Mesendoderm (in vitro differentiated cells): ENCODE data around the gene KRT14.
"Not testable (repeated sequence)": the region's sequence is repeated elsewhere in the genome, so short reads cannot be mapped to it uniquely, and the experiment has no call there.

Experiments
- DNase-seq: peaks from one replicate; pipeline ENCODE4 v3.0.0; 2013
- H2AK5ac ChIP-seq: 2 replicates; pipeline ENCODE4 v1.6.1; 2013; ENCODE audit warnings: low read length, inconsistent platforms
- H2BK120ac ChIP-seq: 2 replicates; pipeline ENCODE4 v1.6.1; 2013; ENCODE audit warnings: low read depth, mild to moderate bottlenecking, low read length, moderate library complexity, mixed read lengths
- H2BK15ac ChIP-seq: replicated peaks from 2 replicates; pipeline ENCODE4 v1.6.1; 2013; ENCODE audit warnings: low read depth, mild to moderate bottlenecking, moderate library complexity
- H2BK5ac ChIP-seq: 2 replicates; pipeline ENCODE4 v1.6.1; 2013; ENCODE audit warnings: low read length, inconsistent platforms
- H3K18ac ChIP-seq: 2 replicates; pipeline ENCODE4 v1.6.1; 2013; ENCODE audit warnings: mild to moderate bottlenecking, low read length, mixed read lengths
- H3K23ac ChIP-seq: one replicate; pipeline ENCODE4 v1.6.1; 2013; ENCODE audit warnings: low read length
- H3K27ac ChIP-seq: 2 replicates; pipeline ENCODE4 v1.5.1; 2013; ENCODE audit warnings: low read depth, mild to moderate bottlenecking, inconsistent platforms, low read length, moderate library complexity
- H3K27me3 ChIP-seq: 2 replicates; pipeline ENCODE4 v1.6.1; 2013; ENCODE audit warnings: low read length, control low read depth, mild to moderate bottlenecking, inconsistent platforms; ENCODE audit not compliant: insufficient read depth, poor library complexity
- H3K36me3 ChIP-seq: 2 replicates; pipeline ENCODE4 v1.6.1; 2013; ENCODE audit warnings: low read length, inconsistent platforms; ENCODE audit not compliant: control insufficient read depth, insufficient read depth
- H3K4ac ChIP-seq: one replicate; pipeline ENCODE4 v1.6.1; 2013; ENCODE audit warnings: low read depth, mild to moderate bottlenecking, low read length, moderate library complexity
- H3K4me1 ChIP-seq: 2 replicates; pipeline ENCODE4 v1.6.1; 2013; ENCODE audit warnings: low read depth, low read length, inconsistent platforms; ENCODE audit not compliant: control insufficient read depth
- H3K4me2 ChIP-seq: 2 replicates; pipeline ENCODE4 v1.6.1; 2013; ENCODE audit warnings: low read length
- H3K4me3 ChIP-seq: 2 replicates; pipeline ENCODE4 v1.5.1; 2013; ENCODE audit warnings: mild to moderate bottlenecking, low read length
- H3K56ac ChIP-seq: one replicate; pipeline ENCODE4 v1.6.1; 2013; ENCODE audit warnings: low read length
- H3K79me1 ChIP-seq: 2 replicates; pipeline ENCODE4 v1.6.1; 2013; ENCODE audit warnings: low read length, inconsistent platforms
- H3K79me2 ChIP-seq: 2 replicates; pipeline ENCODE4 v1.6.1; 2013; ENCODE audit warnings: mild to moderate bottlenecking, low read length; ENCODE audit not compliant: control insufficient read depth, insufficient read depth
- H3K9ac ChIP-seq: 2 replicates; pipeline ENCODE4 v1.6.1; 2013; ENCODE audit warnings: low read length, inconsistent platforms
- H4K5ac ChIP-seq: one replicate; pipeline ENCODE4 v1.6.1; 2013; ENCODE audit warnings: low read length
- H4K8ac ChIP-seq: one replicate; pipeline ENCODE4 v1.6.1; 2013; ENCODE audit warnings: low read depth, mild to moderate bottlenecking, control low read depth, low read length, moderate library complexity
- WGBS: extraction: QIAGEN DNeasy Blood & Tissue Kit; methylation state at CpG from one replicate; pipeline ENCODE4 v1.1.7; 2013; ENCODE audit warnings: low lambda C conversion rate, missing lambda C conversion rate; ENCODE audit not compliant: insufficient coverage; ENCODE audit errors: extremely low coverage; 5-methylcytosine and 5-hydroxymethylcytosine counted together

Gene KRT14

DNA sequence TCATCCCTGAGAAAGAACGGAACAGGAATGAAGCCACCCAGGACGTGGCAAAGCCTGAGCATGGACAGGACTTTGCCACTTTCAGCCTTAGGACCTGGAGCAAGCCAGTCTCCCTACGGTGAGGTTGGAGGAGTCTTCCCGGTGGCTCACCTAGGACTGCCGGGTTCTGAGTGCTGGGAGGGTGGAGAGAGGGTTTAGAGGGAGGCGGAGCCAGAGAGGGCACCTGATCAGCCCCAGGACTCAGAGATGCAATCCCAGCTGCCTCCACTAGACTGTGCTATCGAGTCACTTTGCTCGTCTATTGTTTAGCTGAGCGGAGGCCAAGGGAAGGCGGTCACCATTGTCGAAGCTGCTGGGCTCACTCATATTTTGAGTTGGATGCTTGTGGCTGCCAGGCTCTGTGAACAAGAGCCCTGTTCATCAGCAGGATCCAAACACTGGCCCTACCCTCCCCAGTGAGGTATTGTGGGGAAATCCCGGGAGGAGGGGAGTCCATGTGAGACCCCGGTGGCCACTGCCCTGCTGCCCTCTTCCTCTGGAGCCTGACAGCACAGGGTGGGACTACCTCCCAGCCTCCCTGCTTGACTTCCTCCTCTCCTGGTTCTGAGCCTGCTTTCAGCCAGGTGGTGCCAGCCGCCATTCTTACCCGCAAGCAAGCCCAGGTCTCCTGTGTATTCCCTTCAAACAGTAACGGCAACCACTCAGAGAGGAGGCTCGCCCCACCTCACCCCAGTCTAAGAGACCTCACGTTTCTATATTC lies 7.0 kb downstream of the KRT14 start:
- no peak overlapping the region for H2BK120ac ChIP-seq
- H2AK5ac ChIP-seq = no peak overlapping the region
- H2BK5ac ChIP-seq = no peak overlapping the region
- no CpG with 5 or more reads among the region's 18 CpGs for WGBS
- no peak overlapping the region for H3K23ac ChIP-seq
- no peak overlapping the region for H3K4me2 ChIP-seq
- H3K79me1 ChIP-seq = no peaks in the 10 kb centered on the region
- H3K4me1 ChIP-seq = no peaks in the 10 kb centered on the region
- no peak overlapping the region for H4K5ac ChIP-seq
- no peaks in the 10 kb centered on the region for H3K27me3 ChIP-seq
- DNase-seq = peak; percentile 95
- H3K56ac ChIP-seq = peak overlapping the region; percentile 80
- no peak overlapping the region for H2BK15ac ChIP-seq
- H3K36me3 ChIP-seq = no peaks in the 10 kb centered on the region
- H3K27ac ChIP-seq = no peak overlapping the region
- no peak overlapping the region for H3K4me3 ChIP-seq
- H3K9ac ChIP-seq = peak overlapping the region; percentile 61
- H3K18ac ChIP-seq = no peak overlapping the region
- H3K4ac ChIP-seq = no peak overlapping the region
- no peak overlapping the region for H4K8ac ChIP-seq
- H3K79me2 ChIP-seq = no peaks in the 10 kb centered on the region

DNA sequence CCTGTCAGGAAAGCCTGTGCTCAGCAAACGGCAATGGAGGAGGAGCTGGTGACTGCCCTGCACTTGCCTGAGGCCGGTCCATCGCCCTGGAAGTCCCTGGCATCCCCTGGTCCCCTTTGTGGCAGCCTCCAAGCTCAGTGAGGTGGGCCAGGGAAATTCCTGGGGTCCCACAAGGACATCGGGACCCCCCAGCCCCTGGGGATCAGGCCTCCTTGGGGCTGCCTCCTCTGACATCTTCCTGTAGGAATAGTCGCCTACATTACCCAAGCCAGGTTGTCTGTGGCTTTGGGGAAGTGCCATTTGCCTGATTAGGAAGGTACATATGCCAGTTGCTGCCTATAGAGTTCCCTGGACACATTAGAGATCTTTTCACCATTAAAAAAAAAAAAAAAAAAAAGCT lies 7.7 kb downstream of the KRT14 start:
- Histone ChIP-seq H2BK15ac (no peak overlapping the region), H3K56ac (no peak overlapping the region), H3K79me2 (no peaks in the 10 kb centered on the region), H3K23ac (no peak overlapping the region), H3K9ac (no peak overlapping the region), H3K36me3 (no peaks in the 10 kb centered on the region), H3K4me2 (no peak overlapping the region), H4K8ac (no peak overlapping the region), H4K5ac (no peak overlapping the region), H3K4ac (no peak overlapping the region), H3K4me3 (no peak overlapping the region), H3K4me1 (no peaks in the 10 kb centered on the region), H2BK120ac (no peak overlapping the region), H3K79me1 (no peaks in the 10 kb centered on the region), H2BK5ac (no peak overlapping the region), H3K27ac (no peak overlapping the region), H2AK5ac (no peak overlapping the region), H3K27me3 (no peaks in the 10 kb centered on the region), H3K18ac (no peak overlapping the region)
- no CpG with 5 or more reads among the region's 5 CpGs for WGBS
- DNase-seq = no peak

DNA sequence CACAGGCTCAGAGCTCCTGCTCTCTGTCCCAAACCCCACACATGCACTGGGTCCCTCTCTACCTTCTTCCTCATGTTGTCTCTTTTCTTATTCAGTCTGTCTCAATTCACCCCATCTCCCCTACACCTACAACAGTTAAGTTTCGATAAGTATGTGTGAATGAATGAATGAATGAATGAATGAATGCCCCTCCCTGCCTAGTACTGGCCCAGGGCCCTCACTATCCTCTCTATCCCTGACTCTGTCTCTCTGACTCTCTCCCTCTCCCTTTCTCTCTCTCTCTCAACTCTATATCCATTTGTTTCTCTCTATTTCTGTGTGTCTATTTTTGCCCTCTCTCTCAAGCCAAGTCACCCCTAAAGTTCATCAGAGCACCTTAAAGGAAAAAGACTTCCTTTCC lies 8.2 kb downstream of the KRT14 start:
- Histone ChIP-seq H3K27ac (no peak overlapping the region), H2AK5ac (no peak overlapping the region), H3K4me2 (no peak overlapping the region), H3K4me3 (no peak overlapping the region), H4K5ac (no peak overlapping the region), H3K23ac (no peak overlapping the region), H3K9ac (no peak overlapping the region), H3K36me3 (no peaks in the 10 kb centered on the region), H3K79me1 (no peaks in the 10 kb centered on the region), H2BK120ac (no peak overlapping the region), H3K56ac (no peak overlapping the region), H3K27me3 (no peaks in the 10 kb centered on the region), H4K8ac (no peak overlapping the region), H3K4ac (no peak overlapping the region), H3K18ac (no peak overlapping the region), H2BK5ac (no peak overlapping the region), H3K4me1 (no peaks in the 10 kb centered on the region), H3K79me2 (no peaks in the 10 kb centered on the region), H2BK15ac (no peak overlapping the region)
- no peak for DNase-seq
- WGBS = no CpG with 5 or more reads among the region's 1 CpG

DNA sequence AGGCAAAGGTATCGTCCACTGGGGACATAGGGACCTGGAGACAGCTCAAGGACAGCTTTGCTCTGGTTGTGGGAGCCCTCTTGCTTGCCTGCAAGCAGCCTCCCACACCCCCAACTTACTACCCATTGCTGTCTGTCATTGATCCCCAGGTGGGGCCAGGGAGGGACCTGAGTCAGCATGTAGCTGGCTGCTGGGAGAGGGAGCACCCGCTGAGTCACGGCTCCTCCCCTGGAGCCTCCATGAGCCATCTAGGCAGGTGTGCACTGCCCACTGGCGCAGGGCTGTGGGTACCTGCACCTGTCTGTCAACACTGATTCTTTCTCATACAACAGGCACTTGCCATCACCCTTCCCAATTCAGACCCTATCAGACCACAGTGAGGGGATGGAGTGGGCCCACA lies 10.0 kb downstream of the KRT14 start:
- H3K4me1 ChIP-seq, H4K5ac ChIP-seq, H3K27me3 ChIP-seq, H3K79me1 ChIP-seq, H2BK5ac ChIP-seq, DNase-seq, H2BK15ac ChIP-seq, H3K56ac ChIP-seq, H3K4me2 ChIP-seq, H3K36me3 ChIP-seq, H3K9ac ChIP-seq, H3K27ac ChIP-seq, H3K18ac ChIP-seq, H2AK5ac ChIP-seq, H3K4ac ChIP-seq, H3K4me3 ChIP-seq, H3K79me2 ChIP-seq, H3K23ac ChIP-seq, H4K8ac ChIP-seq, H2BK120ac ChIP-seq: not testable (repeated sequence)
- no CpG with 5 or more reads among the region's 4 CpGs for WGBS

DNA sequence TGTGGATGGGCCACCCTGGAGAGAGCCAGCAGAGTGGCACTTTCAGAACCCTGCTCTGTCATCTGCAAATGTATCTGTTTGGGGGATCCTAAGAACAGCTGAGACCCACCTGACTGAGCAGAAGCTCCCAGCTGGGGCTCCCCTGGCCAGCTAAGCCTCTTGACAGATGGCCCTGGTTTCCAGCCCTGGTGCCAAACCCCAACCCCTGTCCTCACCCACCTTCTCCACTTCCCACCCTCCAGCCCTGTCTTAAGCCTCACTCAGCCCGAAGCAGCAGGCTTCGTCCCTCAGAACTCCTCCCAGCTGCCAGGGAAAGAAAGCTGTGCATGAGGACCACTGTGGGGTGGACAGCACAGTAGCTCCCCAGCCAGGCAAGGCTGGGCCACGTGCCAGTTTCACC lies 11.4 kb downstream of the KRT14 start:
- H3K18ac ChIP-seq = no peak overlapping the region
- H3K4me2 ChIP-seq = no peak overlapping the region
- no peaks in the 10 kb centered on the region for H3K27me3 ChIP-seq
- H2AK5ac ChIP-seq = no peak overlapping the region
- H3K4ac ChIP-seq = no peak overlapping the region
- no CpG with 5 or more reads among the region's 3 CpGs for WGBS
- no peak overlapping the region for H3K4me3 ChIP-seq
- H3K9ac ChIP-seq = no peak overlapping the region
- H3K79me1 ChIP-seq = no peaks in the 10 kb centered on the region
- H2BK120ac ChIP-seq = no peak overlapping the region
- no peak overlapping the region for H2BK5ac ChIP-seq
- H4K5ac ChIP-seq = no peak overlapping the region
- H3K36me3 ChIP-seq = no peaks in the 10 kb centered on the region
- no peaks in the 10 kb centered on the region for H3K79me2 ChIP-seq
- DNase-seq = no peak
- H3K23ac ChIP-seq = no peak overlapping the region
- H4K8ac ChIP-seq = no peak overlapping the region
- no peaks in the 10 kb centered on the region for H3K4me1 ChIP-seq
- no peak overlapping the region for H3K27ac ChIP-seq
- no peak overlapping the region for H3K56ac ChIP-seq
- H2BK15ac ChIP-seq = no peak overlapping the region
